Measurements from ENCODE around the gene DENND1C. TPM values are rescaled to one million over a fixed set of nuclear protein-coding genes. Genes with fewer than 3 reads are reported as not detected.

The DENND1C gene, protein sequence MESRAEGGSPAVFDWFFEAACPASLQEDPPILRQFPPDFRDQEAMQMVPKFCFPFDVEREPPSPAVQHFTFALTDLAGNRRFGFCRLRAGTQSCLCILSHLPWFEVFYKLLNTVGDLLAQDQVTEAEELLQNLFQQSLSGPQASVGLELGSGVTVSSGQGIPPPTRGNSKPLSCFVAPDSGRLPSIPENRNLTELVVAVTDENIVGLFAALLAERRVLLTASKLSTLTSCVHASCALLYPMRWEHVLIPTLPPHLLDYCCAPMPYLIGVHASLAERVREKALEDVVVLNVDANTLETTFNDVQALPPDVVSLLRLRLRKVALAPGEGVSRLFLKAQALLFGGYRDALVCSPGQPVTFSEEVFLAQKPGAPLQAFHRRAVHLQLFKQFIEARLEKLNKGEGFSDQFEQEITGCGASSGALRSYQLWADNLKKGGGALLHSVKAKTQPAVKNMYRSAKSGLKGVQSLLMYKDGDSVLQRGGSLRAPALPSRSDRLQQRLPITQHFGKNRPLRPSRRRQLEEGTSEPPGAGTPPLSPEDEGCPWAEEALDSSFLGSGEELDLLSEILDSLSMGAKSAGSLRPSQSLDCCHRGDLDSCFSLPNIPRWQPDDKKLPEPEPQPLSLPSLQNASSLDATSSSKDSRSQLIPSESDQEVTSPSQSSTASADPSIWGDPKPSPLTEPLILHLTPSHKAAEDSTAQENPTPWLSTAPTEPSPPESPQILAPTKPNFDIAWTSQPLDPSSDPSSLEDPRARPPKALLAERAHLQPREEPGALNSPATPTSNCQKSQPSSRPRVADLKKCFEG
- total RNA-seq (2021; fragmentation: NEBNext Ultra II Directional; extraction: Animal tissue kit (Norgen Biotek cat#: 25700)) (3.7 and 4.0 TPM in 2 replicates), polyA plus RNA-seq (2011; rRNA removed) (3.6 and 3.9 TPM in 2 replicates), polyA minus RNA-seq (2011; rRNA and poly(A)+ RNA removed) (0.91 and 1.1 TPM in 2 replicates)
- 2.6 TPM for polyA plus RNA-seq (2011; cell fraction: cytosol; rRNA removed)
- polyA plus RNA-seq (2011; cell fraction: nucleus; rRNA removed), result 3.6 TPM
- 19.7 to 29.2 TPM (median 22.4 TPM) in 4 replicates for polyA plus RNA-seq (2012, experiment 1 of 2)
- polyA plus RNA-seq (2012, experiment 2 of 2), result 15.8 TPM
- polyA plus RNA-seq (2013, experiment 1 of 2), result 5.4 TPM
- polyA plus RNA-seq (2013, experiment 2 of 2), result 5.5 TPM
- polyA minus RNA-seq (2011; cell fraction: cytosol; rRNA and poly(A)+ RNA removed), result 1.8 TPM
- 1.6 TPM for polyA minus RNA-seq (2011; cell fraction: nucleus; rRNA and poly(A)+ RNA removed)
- long read RNA-seq, experiment 1, partial matches to known transcripts, result 5 of 8 reads
- long read RNA-seq, experiment 1, other reads (novel, unspliced or antisense), result 3 of 8 reads
- long read RNA-seq, experiment 2, partial matches to known transcripts, result 0 of 2 reads
- long read RNA-seq, experiment 2, other reads (novel, unspliced or antisense), result 2 of 2 reads

DNA sequence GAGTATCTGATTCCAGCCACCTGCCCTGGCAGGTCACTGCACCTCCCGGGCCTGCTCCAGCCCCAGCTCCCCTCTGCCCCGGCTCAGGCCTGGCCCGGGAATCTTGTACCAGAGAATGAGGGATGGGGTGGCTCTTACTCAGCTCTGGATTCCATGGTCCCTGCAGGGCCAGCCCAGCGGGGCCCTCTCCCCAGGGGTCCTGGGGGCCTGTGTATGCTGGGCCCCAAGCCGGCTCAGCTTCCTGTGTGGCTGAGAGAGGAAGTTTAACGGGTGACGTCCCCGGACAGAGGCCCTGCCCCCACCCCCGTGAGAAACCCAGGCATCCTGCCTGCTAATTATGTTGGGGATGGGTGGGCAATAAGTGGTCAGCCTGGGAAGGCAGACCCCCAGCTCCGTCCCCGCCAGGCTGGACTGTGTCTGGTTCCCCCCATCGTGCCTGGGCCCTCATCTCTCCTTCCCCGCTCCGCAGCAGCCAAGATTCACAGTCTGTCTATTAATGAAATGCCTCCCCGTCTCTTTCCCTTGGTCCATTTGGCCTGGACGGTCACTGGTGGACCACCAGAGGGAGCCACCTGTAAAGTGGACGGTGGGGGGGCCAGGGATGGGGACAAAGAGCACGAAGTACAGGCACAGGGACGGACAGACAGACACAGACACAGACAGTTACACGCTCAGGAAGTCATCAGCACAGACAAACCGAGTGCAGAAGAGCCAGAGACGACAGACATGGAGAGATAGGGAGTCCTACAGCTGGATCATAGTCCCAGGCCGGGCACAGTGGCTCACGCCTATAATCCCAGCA is at the start of gene DENND1C:
Gene DENND1C (minus strand): TSS at position 247 of the 802 bp plus-strand sequence. CDS start 92 bp downstream, at position 155.
- H4K8ac ChIP-seq (ENCODE audit: extremely low read depth, insufficient read depth, low read length), result no peak within 1 kb of the TSS; the same call in 1 of the 2 replicates
- TF ChIP-seq, protein P1, sequence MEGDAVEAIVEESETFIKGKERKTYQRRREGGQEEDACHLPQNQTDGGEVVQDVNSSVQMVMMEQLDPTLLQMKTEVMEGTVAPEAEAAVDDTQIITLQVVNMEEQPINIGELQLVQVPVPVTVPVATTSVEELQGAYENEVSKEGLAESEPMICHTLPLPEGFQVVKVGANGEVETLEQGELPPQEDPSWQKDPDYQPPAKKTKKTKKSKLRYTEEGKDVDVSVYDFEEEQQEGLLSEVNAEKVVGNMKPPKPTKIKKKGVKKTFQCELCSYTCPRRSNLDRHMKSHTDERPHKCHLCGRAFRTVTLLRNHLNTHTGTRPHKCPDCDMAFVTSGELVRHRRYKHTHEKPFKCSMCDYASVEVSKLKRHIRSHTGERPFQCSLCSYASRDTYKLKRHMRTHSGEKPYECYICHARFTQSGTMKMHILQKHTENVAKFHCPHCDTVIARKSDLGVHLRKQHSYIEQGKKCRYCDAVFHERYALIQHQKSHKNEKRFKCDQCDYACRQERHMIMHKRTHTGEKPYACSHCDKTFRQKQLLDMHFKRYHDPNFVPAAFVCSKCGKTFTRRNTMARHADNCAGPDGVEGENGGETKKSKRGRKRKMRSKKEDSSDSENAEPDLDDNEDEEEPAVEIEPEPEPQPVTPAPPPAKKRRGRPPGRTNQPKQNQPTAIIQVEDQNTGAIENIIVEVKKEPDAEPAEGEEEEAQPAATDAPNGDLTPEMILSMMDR (IDR thresholded peaks at IDR 0.05; ENCODE audit: control extremely low read depth in 1 of 3, insufficient read depth in 1 of 3, low read depth in 1 of 3, low read length in 3 of 3), result peak; percentile 70 to 83 (median 72)
- no peak for TF ChIP-seq CHD2 (IDR thresholded peaks at IDR 0.05; ENCODE audit: low read length)

More for the DNA sequence above, at the start of gene DENND1C:
- Histone ChIP-seq H3K9ac (replicated peaks in 1 of 4; ENCODE audit: extremely low read depth in 1 of 4, low read depth in 3 of 4, low read length in 3 of 4) (no peak within 1 kb of the TSS; a peak in 2 of 7 replicates), H2BK15ac (ENCODE audit: low read length) (0 out of 2 replicates have a peak within 1 kb of the TSS, but pooled peaks have one; percentile 92), H2BK5ac (ENCODE audit: low read depth, low read length) (peak within 1 kb of the TSS; percentile 75; the same call in 1 of the 2 replicates), H4K5ac (ENCODE audit: insufficient read length, low read depth, low read length) (no peak within 1 kb of the TSS), H4K20me1 (replicated peaks in 1 of 2; ENCODE audit: control insufficient read depth in 1 of 2, insufficient read depth in 2 of 2, low read length in 2 of 2) (peaks cover 0 to 3% of the 10 kb centered on the region in 2 experiments), H3K27ac (ENCODE audit: low read depth, low read length) (no peak within 1 kb of the TSS), H2BK20ac (ENCODE audit: low read length) (no peak within 1 kb of the TSS), H3K79me1 (ENCODE audit: low read depth, low read length) (no peaks in the 10 kb centered on the region), H2AK5ac (ENCODE audit: low read depth, low read length) (no peak within 1 kb of the TSS), H3K23ac (ENCODE audit: insufficient read length) (no peak within 1 kb of the TSS), H3K18ac (ENCODE audit: extremely low read depth, low read length) (peak within 1 kb of the TSS; percentile 48), H3K36me3 (ENCODE audit: control insufficient read depth in 2 of 4, insufficient read depth in 4 of 4, low read length in 3 of 4) (no peaks in the 10 kb centered on the region), H3K4ac (replicated peaks; ENCODE audit: insufficient read length, low read depth, low read length) (no peak within 1 kb of the TSS), H3K27me3 (replicated peaks in 1 of 4; ENCODE audit: control insufficient read depth in 3 of 4, extremely low read depth in 1 of 4, insufficient read depth in 3 of 4, low read length in 3 of 4) (peaks cover 0 to 4% (median 0%) of the 10 kb centered on the region in 4 experiments; a peak in 1 of 7 replicates), H3K79me2 (ENCODE audit: control insufficient read depth in 1 of 2, insufficient read depth in 2 of 2, low read length in 2 of 2) (no peaks in the 10 kb centered on the region), H3K4me1 (replicated peaks in 1 of 4; ENCODE audit: control insufficient read depth in 3 of 4, insufficient read depth in 4 of 4, low read length in 3 of 4) (peaks cover 0 to 11% (median 7%) of the 10 kb centered on the region in 4 experiments; a peak in 5 of 7 replicates), H4K91ac (replicated peaks; ENCODE audit: insufficient read length, low read length) (peak within 1 kb of the TSS; percentile 4), H2BK120ac (replicated peaks; ENCODE audit: low read depth, low read length) (no peak within 1 kb of the TSS), H3K4me3 (ENCODE audit: extremely low read depth in 1 of 4, insufficient read depth in 2 of 4, low read depth in 3 of 4, low read length in 4 of 4) (no peak within 1 kb of the TSS), H3K9me3 (ENCODE audit: insufficient read depth in 2 of 2, low read depth in 1 of 2, low read length in 1 of 2) (no peaks in the 10 kb centered on the region), H3K14ac (ENCODE audit: insufficient read length) (no peak within 1 kb of the TSS), H3K56ac (replicated peaks; ENCODE audit: insufficient read length, low read depth, low read length) (no peak within 1 kb of the TSS), H3K23me2 (ENCODE audit: low read depth, low read length) (peaks cover 3% of the 10 kb centered on the region; the same call in 1 of the 2 replicates), H3K4me2 (ENCODE audit: insufficient read depth in 1 of 2, low read depth in 2 of 2, low read length in 2 of 2) (0 out of 4 replicates have a peak within 1 kb of the TSS, but pooled peaks of 1 of the 2 experiments have one; percentile 8), H2BK12ac (ENCODE audit: low read depth, low read length) (peak within 1 kb of the TSS; percentile 87; the same call in 1 of the 2 replicates), H2AFZ (ENCODE audit: low read length) (no peak within 1 kb of the TSS)
- DNase-seq (ENCODE audit: low read depth in 1 of 2, low spot score in 2 of 2), result peak in 1 of 2 experiments; percentile 65
- POLR2A ChIA-PET (ENCODE audit: partially characterized antibody), result no interaction called here
- 64% methylated on average over 23 of the region's 24 CpGs; no CpG with 5 or more reads in 1 of the 2 experiments for WGBS, 2 experiments (ENCODE audit: extremely low coverage in 1 of 2, insufficient coverage in 1 of 2, insufficient read length in 1 of 2, insufficient replicate concordance in 2 of 2, low coverage in 1 of 2, low lambda C conversion rate in 2 of 2, missing lambda C conversion rate in 1 of 2)
- FAIRE-seq, result peak; percentile 24
- CTCF ChIA-PET (ENCODE audit: partially characterized antibody), result interaction anchor here (0.6 to 3.8 kb wide), 20 partner anchors 9 to 288 kb away, joined by 3 to 30 read pairs (median 4); partner anchors contain the start of genes ACER1, CRB3 and TUBB4A
